PC-3 (cell line): ENCODE data around the gene TGFB1I1.
"Not testable (repeated sequence)": the region's sequence is repeated elsewhere in the genome, so short reads cannot be mapped to it uniquely, and the experiment has no call there.

ENCODE experiments used
- CTCF ChIP-seq: fragments of 300-600 bp; sonication (generic); conservative IDR thresholded peaks from 2 replicates; pipeline ENCODE4 v1.5.1; 2017; ENCODE audit warnings: antibody characterized with exemption, low read depth, mild to moderate bottlenecking, low read length
- EZH2 ChIP-seq: fragments of 300-600 bp; sonication (generic); IDR thresholded peaks from one replicate; pipeline ENCODE4 v1.6.1; 2017; ENCODE audit warnings: antibody characterized with exemption, mild to moderate bottlenecking, low read length; ENCODE audit not compliant: unreplicated experiment

DNA sequence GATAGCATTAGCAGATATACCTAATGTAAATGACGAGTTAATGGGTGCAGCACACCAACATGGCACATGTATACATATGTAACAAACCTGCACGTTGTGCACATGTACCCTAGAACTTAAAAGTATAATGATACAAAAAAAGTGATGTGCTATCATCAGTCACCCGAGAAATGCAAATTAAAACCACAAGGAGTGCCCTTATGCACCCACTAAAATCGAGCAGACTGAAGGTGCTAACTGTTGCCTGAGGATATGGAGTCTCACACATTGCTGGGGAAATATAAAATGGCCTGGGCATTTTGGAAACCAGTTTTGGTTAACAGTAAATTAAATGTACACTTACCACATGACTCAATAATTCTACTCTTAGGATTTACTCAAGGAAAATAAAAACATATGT, 32.9 kb upstream of the TGFB1I1 start:
- not testable (repeated sequence) for TF ChIP-seq CTCF, EZH2
